ENCODE measurements around the gene SLC12A3. TPM values are rescaled to one million over a fixed set of nuclear protein-coding genes. Genes with fewer than 3 reads are reported as not detected.
A peak's percentile ranks its signal among the peaks of the same experiment; 100 is the strongest.

The SLC12A3 gene
- total and polyA plus RNA-seq, 2 of the 4 experiments (the other 2 are of a cell fraction) = not detected

GRCh38 chr16:56932721-56933619 is 68.0 kb downstream of the SLC12A3 start:
- Histone ChIP-seq H2AFZ (replicated peaks; ENCODE audit: low read length, poor library complexity) (peak overlapping the region; percentile 91), H2AK5ac (ENCODE audit: low read depth, low read length) (peak overlapping the region; percentile 91; the same call in 1 of the 2 replicates), H3K4me3 (ENCODE audit: insufficient read depth, low read depth, low read length) (peak overlapping the region; percentile 63), H3K27me3 (ENCODE audit: control insufficient read depth, insufficient read depth, low read length) (no peaks in the 10 kb centered on the region), H2BK20ac (ENCODE audit: low read depth, low read length) (no peak overlapping the region), H3K14ac (replicated peaks; ENCODE audit: low read depth, low read length) (peak overlapping the region; percentile 94), H3K23ac (ENCODE audit: low read depth, low read length) (peak overlapping the region; percentile 80), H4K5ac (ENCODE audit: low read depth, low read length) (peak overlapping the region; percentile 17), H3K4me1 (ENCODE audit: control insufficient read depth, insufficient read depth, low read length) (peaks cover 8% of the 10 kb centered on the region), H3K27ac (ENCODE audit: insufficient read depth, low read length) (peak overlapping the region; percentile 97), H3K9me1 (ENCODE audit: insufficient read depth, low read length) (peaks cover 7% of the 10 kb centered on the region), H2BK120ac (ENCODE audit: low read depth, low read length) (peak overlapping the region; percentile 6; the same call in 1 of the 2 replicates), H2AK9ac (replicated peaks; ENCODE audit: low read depth, low read length, poor library complexity) (peak overlapping the region; percentile 99), H3K36me3 (ENCODE audit: control insufficient read depth, insufficient read depth, low read length) (peaks cover 18% of the 10 kb centered on the region), H4K91ac (ENCODE audit: insufficient read depth, low read depth, low read length) (peak overlapping the region; percentile 85), H4K20me1 (ENCODE audit: insufficient read depth, low read length) (peaks cover 49% of the 10 kb centered on the region), H3K4ac (ENCODE audit: low read depth, low read length) (peak overlapping the region; percentile 92), H2BK5ac (ENCODE audit: low read depth, low read length, poor library complexity, severe bottlenecking) (peak overlapping the region; percentile 90), H4K8ac (ENCODE audit: low read depth in 2 of 2, low read length in 2 of 2) (peak overlapping the region; percentile 15 to 82; a peak in 2 of 4 replicates), H3K9ac (ENCODE audit: low read depth, low read length) (peak overlapping the region; percentile 94), H3K18ac (ENCODE audit: low read depth, low read length) (peak overlapping the region; percentile 16), H3K56ac (ENCODE audit: extremely low read depth, insufficient read depth, low read length) (peak overlapping the region; percentile 85; the same call in 1 of the 2 replicates), H3K79me1 (ENCODE audit: low read depth in 1 of 2, low read length in 2 of 2) (peaks cover 11 to 38% of the 10 kb centered on the region in 2 experiments), H3K4me2 (ENCODE audit: low read depth, low read length) (peak overlapping the region; percentile 72), H2BK15ac (ENCODE audit: low read depth, low read length) (no peak overlapping the region), H3K9me3 (ENCODE audit: control insufficient read depth, insufficient read depth, low read length) (no peaks in the 10 kb centered on the region)
- ATAC-seq (ENCODE audit: low read depth) (peak; percentile 30), DNase-seq (peak; percentile 69)
- dilution Hi-C loops (cut with HindIII; ENCODE audit: low sequenced_read_pairs, unreplicated experiment) = no loop called here
- no TSS peak for BruUV-seq (replicated peaks)
- WGBS, 2 experiments (ENCODE audit: extremely low coverage in 2 of 2, insufficient read length in 1 of 2) = 0% methylated on average over 7 of the region's 25 CpGs; no CpG with 5 or more reads in 1 of the 2 experiments
- ChIA-PET CTCF (interaction anchor here (1.3 kb wide), 1 partner anchor 17 kb away, joined by 4 read pairs; no protein-coding TSS in a partner anchor), POLR2A (ENCODE audit: unreplicated experiment) (interaction anchor here (0.5 to 1.4 kb wide), 5 partner anchors 9 to 59 kb away, joined by 3 to 6 read pairs (median 5); no protein-coding TSS in a partner anchor)
- intact Hi-C loops (cut with micrococcal nuclease) = loop anchor here (1.0 kb wide), 2 partner anchors 66 to 140 kb away; no protein-coding TSS in a partner anchor
- in situ Hi-C loops (cut with MboI; ENCODE audit: low sequenced_read_pairs) = no loop called here
- TF ChIP-seq, protein P1, sequence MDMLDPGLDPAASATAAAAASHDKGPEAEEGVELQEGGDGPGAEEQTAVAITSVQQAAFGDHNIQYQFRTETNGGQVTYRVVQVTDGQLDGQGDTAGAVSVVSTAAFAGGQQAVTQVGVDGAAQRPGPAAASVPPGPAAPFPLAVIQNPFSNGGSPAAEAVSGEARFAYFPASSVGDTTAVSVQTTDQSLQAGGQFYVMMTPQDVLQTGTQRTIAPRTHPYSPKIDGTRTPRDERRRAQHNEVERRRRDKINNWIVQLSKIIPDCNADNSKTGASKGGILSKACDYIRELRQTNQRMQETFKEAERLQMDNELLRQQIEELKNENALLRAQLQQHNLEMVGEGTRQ (IDR thresholded peaks at IDR 0.05; ENCODE audit: low read depth, low read length) = peak; percentile 91
- TF ChIP-seq MAZ (IDR thresholded peaks at IDR 0.05; ENCODE audit: borderline replicate concordance, low read depth, low read length) (peak; percentile 22; the same call in 1 of the 2 replicates), MXI1 (IDR thresholded peaks at IDR 0.05; ENCODE audit: borderline replicate concordance, low read depth, low read length) (peak; percentile 93), RFX5 (IDR thresholded peaks at IDR 0.05; ENCODE audit: low read depth, low read length) (no peak), POLR2A (IDR thresholded peaks at IDR 0.05; ENCODE audit: low read depth, low read length) (no peak), NFE2L2 (IDR thresholded peaks at IDR 0.05; ENCODE audit: low read depth, low read length) (no peak), CHD1 (IDR thresholded peaks at IDR 0.05; ENCODE audit: low read depth, low read length) (0 out of 2 replicates have a peak, but pooled peaks have one; percentile 35), CEBPB (IDR thresholded peaks at IDR 0.05; ENCODE audit: low read depth, low read length) (peak; percentile 59; the same call in 1 of the 2 replicates)
